Measurements from ENCODE around the gene CADPS.

Gene CADPS

GRCh38 chr3:62812631-62813030 lies 62.6 kb downstream of the CADPS start:
- no peak overlapping the region for H3K4me3 ChIP-seq (ENCODE audit: extremely low read depth, insufficient read depth, low read length, poor library complexity, severe bottlenecking)
- no peaks in the 10 kb centered on the region for H3K4me1 ChIP-seq (ENCODE audit: control insufficient read depth, insufficient read depth, low read length, poor library complexity, severe bottlenecking)
- 100% methylated on average over 1 of the region's 3 CpGs; no CpG with 5 or more reads in 1 of the 2 experiments for WGBS, 2 experiments (ENCODE audit: insufficient coverage in 2 of 2)

GRCh38 chr3:62811119-62811518 lies 64.1 kb downstream of the CADPS start:
- H3K4me1 ChIP-seq (ENCODE audit: control insufficient read depth, insufficient read depth, low read length, poor library complexity, severe bottlenecking), result no peaks in the 10 kb centered on the region
- no peak overlapping the region for H3K4me3 ChIP-seq (ENCODE audit: extremely low read depth, insufficient read depth, low read length, poor library complexity, severe bottlenecking)
- H3K36me3 ChIP-seq (ENCODE audit: control insufficient read depth, insufficient read depth, low read length), result no peaks in the 10 kb centered on the region
- no peak overlapping the region for H3K27ac ChIP-seq (ENCODE audit: low read depth, low read length, severe bottlenecking)
- H3K9me3 ChIP-seq (ENCODE audit: control insufficient read depth, low read length), result no peaks in the 10 kb centered on the region

More at GRCh38 chr3:62812631-62813030, 62.6 kb downstream of the CADPS start:
- H3K27ac ChIP-seq (ENCODE audit: low read depth, low read length, severe bottlenecking), result no peak overlapping the region
- no peaks in the 10 kb centered on the region for H3K36me3 ChIP-seq (ENCODE audit: control insufficient read depth, insufficient read depth, low read length)
- no peaks in the 10 kb centered on the region for H3K9me3 ChIP-seq (ENCODE audit: control insufficient read depth, low read length)

- H3K36me3 ChIP-seq (ENCODE audit: control insufficient read depth, insufficient read depth, low read length), result no peaks in the 10 kb centered on the region
- H3K27ac ChIP-seq (ENCODE audit: low read depth, low read length, severe bottlenecking), result no peak overlapping the region
- no peaks in the 10 kb centered on the region for H3K4me1 ChIP-seq (ENCODE audit: control insufficient read depth, insufficient read depth, low read length, poor library complexity, severe bottlenecking)
- H3K4me3 ChIP-seq (ENCODE audit: extremely low read depth, insufficient read depth, low read length, poor library complexity, severe bottlenecking), result no peak overlapping the region
- WGBS, 2 experiments (ENCODE audit: insufficient coverage in 2 of 2), result no CpG with 5 or more reads among the region's 1 CpG
- no peaks in the 10 kb centered on the region for H3K9me3 ChIP-seq (ENCODE audit: control insufficient read depth, low read length)
Observed at GRCh38 chr3:62809369-62809768, 65.8 kb downstream of the CADPS start.

GRCh38 chr3:62805580-62806277 lies 69.5 kb downstream of the CADPS start:
- WGBS, 2 experiments (ENCODE audit: insufficient coverage in 2 of 2), result no CpG with 5 or more reads among the region's 2 CpGs
- H3K4me3 ChIP-seq (ENCODE audit: extremely low read depth, insufficient read depth, low read length, poor library complexity, severe bottlenecking), result no peak overlapping the region
- no peak overlapping the region for H3K27ac ChIP-seq (ENCODE audit: low read depth, low read length, severe bottlenecking)
- H3K4me1 ChIP-seq (ENCODE audit: control insufficient read depth, insufficient read depth, low read length, poor library complexity, severe bottlenecking), result no peaks in the 10 kb centered on the region
- no peaks in the 10 kb centered on the region for H3K9me3 ChIP-seq (ENCODE audit: control insufficient read depth, low read length)
- no peaks in the 10 kb centered on the region for H3K36me3 ChIP-seq (ENCODE audit: control insufficient read depth, insufficient read depth, low read length)

GRCh38 chr3:62805106-62805505 lies 70.1 kb downstream of the CADPS start:
- Histone ChIP-seq H3K9me3 (ENCODE audit: control insufficient read depth, low read length) (no peaks in the 10 kb centered on the region), H3K36me3 (ENCODE audit: control insufficient read depth, insufficient read depth, low read length) (no peaks in the 10 kb centered on the region), H3K4me1 (ENCODE audit: control insufficient read depth, insufficient read depth, low read length, poor library complexity, severe bottlenecking) (no peaks in the 10 kb centered on the region), H3K27ac (ENCODE audit: low read depth, low read length, severe bottlenecking) (peak overlapping the region; percentile 17), H3K4me3 (ENCODE audit: extremely low read depth, insufficient read depth, low read length, poor library complexity, severe bottlenecking) (no peak overlapping the region)
- 67 to 98% methylated on average over 1 to 5 of the region's 5 CpGs for whole genome bisulfite sequencing, 2 experiments (ENCODE audit: insufficient coverage in 2 of 2)

GRCh38 chr3:62803276-62803675 lies 71.9 kb downstream of the CADPS start:
- WGBS, 2 experiments (ENCODE audit: insufficient coverage in 2 of 2), result no CpG with 5 or more reads among the region's 2 CpGs
- H3K9me3 ChIP-seq (ENCODE audit: control insufficient read depth, low read length), result no peaks in the 10 kb centered on the region
- no peaks in the 10 kb centered on the region for H3K36me3 ChIP-seq (ENCODE audit: control insufficient read depth, insufficient read depth, low read length)
- H3K4me1 ChIP-seq (ENCODE audit: control insufficient read depth, insufficient read depth, low read length, poor library complexity, severe bottlenecking), result no peaks in the 10 kb centered on the region
- H3K27ac ChIP-seq (ENCODE audit: low read depth, low read length, severe bottlenecking), result no peak overlapping the region
- no peak overlapping the region for H3K4me3 ChIP-seq (ENCODE audit: extremely low read depth, insufficient read depth, low read length, poor library complexity, severe bottlenecking)

GRCh38 chr3:62798000-62798399 lies 77.2 kb downstream of the CADPS start:
- Histone ChIP-seq H3K36me3 (ENCODE audit: control insufficient read depth, insufficient read depth, low read length) (no peaks in the 10 kb centered on the region), H3K27ac (ENCODE audit: low read depth, low read length, severe bottlenecking) (no peak overlapping the region), H3K4me3 (ENCODE audit: extremely low read depth, insufficient read depth, low read length, poor library complexity, severe bottlenecking) (no peak overlapping the region), H3K9me3 (ENCODE audit: control insufficient read depth, low read length) (no peaks in the 10 kb centered on the region), H3K4me1 (ENCODE audit: control insufficient read depth, insufficient read depth, low read length, poor library complexity, severe bottlenecking) (no peaks in the 10 kb centered on the region)
- 85 to 93% methylated on average over 2 to 3 of the region's 3 CpGs for WGBS, 2 experiments (ENCODE audit: insufficient coverage in 2 of 2)

- Histone ChIP-seq H3K4me3 (ENCODE audit: extremely low read depth, insufficient read depth, low read length, poor library complexity, severe bottlenecking) (no peak overlapping the region), H3K27ac (ENCODE audit: low read depth, low read length, severe bottlenecking) (no peak overlapping the region)
- no CpG with 5 or more reads among the region's 3 CpGs for WGBS, 2 experiments (ENCODE audit: insufficient coverage in 2 of 2)
Observed at GRCh38 chr3:62797132-62797531, 78.1 kb downstream of the CADPS start.

GRCh38 chr3:62795978-62796657 lies 79.1 kb downstream of the CADPS start:
- H3K27ac ChIP-seq (ENCODE audit: low read depth, low read length, severe bottlenecking), result no peak overlapping the region
- no peak overlapping the region for H3K4me3 ChIP-seq (ENCODE audit: extremely low read depth, insufficient read depth, low read length, poor library complexity, severe bottlenecking)
- H3K9me3 ChIP-seq (ENCODE audit: control insufficient read depth, low read length), result no peaks in the 10 kb centered on the region
- H3K36me3 ChIP-seq (ENCODE audit: control insufficient read depth, insufficient read depth, low read length), result no peaks in the 10 kb centered on the region
- 71 to 83% methylated on average over 1 to 2 of the region's 2 CpGs for WGBS, 2 experiments (ENCODE audit: insufficient coverage in 2 of 2)
- no peaks in the 10 kb centered on the region for H3K4me1 ChIP-seq (ENCODE audit: control insufficient read depth, insufficient read depth, low read length, poor library complexity, severe bottlenecking)

More at GRCh38 chr3:62797132-62797531, 78.1 kb downstream of the CADPS start:
- H3K9me3 ChIP-seq (ENCODE audit: control insufficient read depth, low read length), result no peaks in the 10 kb centered on the region
- no peaks in the 10 kb centered on the region for H3K4me1 ChIP-seq (ENCODE audit: control insufficient read depth, insufficient read depth, low read length, poor library complexity, severe bottlenecking)
- H3K36me3 ChIP-seq (ENCODE audit: control insufficient read depth, insufficient read depth, low read length), result no peaks in the 10 kb centered on the region

- Histone ChIP-seq H3K4me1 (ENCODE audit: control insufficient read depth, insufficient read depth, low read length, poor library complexity, severe bottlenecking) (no peaks in the 10 kb centered on the region), H3K4me3 (ENCODE audit: extremely low read depth, insufficient read depth, low read length, poor library complexity, severe bottlenecking) (no peak overlapping the region), H3K36me3 (ENCODE audit: control insufficient read depth, insufficient read depth, low read length) (no peaks in the 10 kb centered on the region), H3K9me3 (ENCODE audit: control insufficient read depth, low read length) (no peaks in the 10 kb centered on the region), H3K27ac (ENCODE audit: low read depth, low read length, severe bottlenecking) (no peak overlapping the region)
- WGBS, 2 experiments (ENCODE audit: insufficient coverage in 2 of 2), result no CpG with 5 or more reads among the region's 2 CpGs
Observed at GRCh38 chr3:62793946-62794345, 81.3 kb downstream of the CADPS start.

- Histone ChIP-seq H3K27ac (ENCODE audit: low read depth, low read length, severe bottlenecking) (no peak overlapping the region), H3K4me3 (ENCODE audit: extremely low read depth, insufficient read depth, low read length, poor library complexity, severe bottlenecking) (no peak overlapping the region), H3K9me3 (ENCODE audit: control insufficient read depth, low read length) (no peaks in the 10 kb centered on the region), H3K36me3 (ENCODE audit: control insufficient read depth, insufficient read depth, low read length) (no peaks in the 10 kb centered on the region), H3K4me1 (ENCODE audit: control insufficient read depth, insufficient read depth, low read length, poor library complexity, severe bottlenecking) (no peaks in the 10 kb centered on the region)
- whole genome bisulfite sequencing, 2 experiments (ENCODE audit: insufficient coverage in 2 of 2), result no CpG with 5 or more reads among the region's 1 CpG
Observed at GRCh38 chr3:62785384-62785783, 89.8 kb downstream of the CADPS start.

Data from mesodermal cell (in vitro differentiated cells).